Vagina (tissue), 2 donors: Measurements from ENCODE around the gene PLCE1.

Experiments used
- POLR2A ChIP-seq, 2 donors: fragments of 450-650 bp; IDR thresholded peaks; one replicate each; pipeline ENCODE4 v1.6.1; 2017; ENCODE audit warnings: antibody characterized with exemption in 2 of 2, mild to moderate bottlenecking in 2 of 2, moderate library complexity in 2 of 2
- POLR2AphosphoS5 ChIP-seq, 2 donors: sonication (generic); formaldehyde crosslinking; IDR thresholded peaks; one replicate each; pipeline ENCODE4 v1.9.0; 2017; ENCODE audit warnings: antibody characterized with exemption in 2 of 2, mild to moderate bottlenecking in 2 of 2, low read depth in 1 of 2; ENCODE audit not compliant: insufficient read depth in 1 of 2

DNA sequence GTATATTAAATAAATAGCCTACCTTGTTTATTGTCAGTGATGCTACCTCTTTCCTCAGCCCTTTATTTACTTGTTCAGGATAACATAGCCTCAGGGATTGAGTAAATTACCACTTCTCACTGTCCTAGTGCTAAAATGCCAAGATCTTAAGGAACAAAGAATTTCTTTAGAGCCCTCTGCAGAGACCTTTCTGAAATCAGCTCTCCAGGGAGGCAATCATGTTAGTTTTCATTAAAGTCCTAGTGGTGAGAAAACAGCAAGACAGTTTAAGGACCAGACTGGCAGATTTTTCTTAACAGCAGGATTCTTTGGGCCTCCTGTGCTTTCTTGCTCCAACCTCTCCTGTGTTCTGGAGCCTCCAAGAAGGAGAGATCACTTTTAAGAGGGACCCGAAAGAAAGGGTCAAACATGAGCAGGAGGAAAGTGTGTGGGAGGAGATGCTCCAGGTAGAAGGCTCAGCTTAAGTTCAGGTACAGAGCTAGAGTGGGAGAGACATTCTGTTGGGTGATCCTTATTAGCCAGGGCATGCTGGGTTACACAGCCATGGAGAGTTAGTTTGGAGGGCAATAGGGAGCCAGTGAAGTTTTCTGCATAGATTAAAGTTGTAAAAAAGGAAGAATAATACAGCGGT, 1.2 kb upstream of the PLCE1 start:
- TF ChIP-seq POLR2AphosphoS5 (IDR thresholded peaks at IDR 0.05; ENCODE audit: insufficient read depth in 1 of 2, low read depth in 1 of 2): no peak
- TF ChIP-seq POLR2A (IDR thresholded peaks at IDR 0.05): no peak
